Loucy (cell line): ENCODE data around the gene EHF.

Source experiments
- CTCF ChIP-seq: fragments of 200-600 bp; sonication (generic); conservative IDR thresholded peaks from 2 replicates; pipeline ENCODE4 v1.5.1; 2014; ENCODE audit warnings: mild to moderate bottlenecking, antibody characterized with exemption, low read length
- EZH2phosphoT487 ChIP-seq: fragments of 200-600 bp; IDR thresholded peaks from 2 replicates; pipeline ENCODE4 v1.6.1; 2018; ENCODE audit warnings: antibody characterized with exemption, mild to moderate bottlenecking, moderate library complexity, borderline replicate concordance

- TF ChIP-seq CTCF (no peak), EZH2phosphoT487 (no peak)
Measured at GRCh38 chr11:34640050-34640923, 19.4 kb downstream of the EHF start.
